GM21737 (cell line): ENCODE data around the gene FKBP10.
"Not testable (repeated sequence)": the region's sequence is repeated elsewhere in the genome, so short reads cannot be mapped to it uniquely, and the experiment has no call there.

ENCODE experiments used
- ATAC-seq: cut with Tn5 transposase; IDR thresholded peaks from one replicate; pipeline ENCODE4 v1.9.1; 2021; ENCODE audit warnings: mild to moderate bottlenecking, moderate library complexity; ENCODE audit not compliant: unreplicated experiment

Gene FKBP10

DNA sequence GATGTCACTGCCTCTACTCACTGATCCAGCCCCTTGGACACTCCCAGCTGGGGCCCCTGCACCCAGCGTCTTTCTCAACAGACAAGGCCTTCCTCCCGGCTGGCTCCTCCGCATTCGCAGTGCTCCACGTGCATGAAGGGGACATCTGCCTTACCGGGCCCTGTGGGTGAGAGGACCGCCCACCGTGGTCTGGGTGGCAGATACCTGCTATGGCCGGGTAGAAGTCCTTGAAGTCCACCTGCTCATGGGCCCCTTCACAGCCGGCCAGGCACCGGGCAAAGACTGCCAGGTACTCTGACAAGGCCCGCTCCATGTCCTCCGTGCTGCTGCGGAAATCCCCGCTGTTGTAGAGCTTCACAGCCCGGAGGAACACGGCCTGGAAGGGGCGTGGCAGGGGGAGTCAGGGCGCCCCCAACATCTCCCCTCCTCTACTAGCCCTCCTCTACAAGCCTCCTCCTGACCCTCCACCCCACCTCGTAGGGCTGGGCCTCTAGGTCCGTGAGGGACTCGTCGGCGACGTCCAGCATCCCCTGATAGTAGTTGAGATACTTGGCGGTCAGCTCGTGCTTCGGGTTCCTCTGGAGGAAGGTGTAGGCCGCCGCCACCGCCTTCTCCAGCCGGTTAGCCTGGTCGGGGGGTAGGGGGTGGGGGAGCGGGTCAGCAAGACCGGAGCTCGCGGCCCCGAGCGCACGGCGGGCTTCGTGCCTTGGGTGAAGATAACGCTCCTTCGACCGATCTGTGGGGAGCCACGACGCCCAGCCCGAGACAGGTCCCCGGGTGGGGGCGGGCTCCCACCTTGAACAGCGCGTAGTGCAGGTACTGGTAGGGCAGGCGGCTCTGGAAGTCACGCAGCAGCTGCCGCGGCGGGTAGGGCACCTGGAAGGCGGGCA lies 1.9 kb upstream of the FKBP10 start:
- ATAC-seq: no peak

DNA sequence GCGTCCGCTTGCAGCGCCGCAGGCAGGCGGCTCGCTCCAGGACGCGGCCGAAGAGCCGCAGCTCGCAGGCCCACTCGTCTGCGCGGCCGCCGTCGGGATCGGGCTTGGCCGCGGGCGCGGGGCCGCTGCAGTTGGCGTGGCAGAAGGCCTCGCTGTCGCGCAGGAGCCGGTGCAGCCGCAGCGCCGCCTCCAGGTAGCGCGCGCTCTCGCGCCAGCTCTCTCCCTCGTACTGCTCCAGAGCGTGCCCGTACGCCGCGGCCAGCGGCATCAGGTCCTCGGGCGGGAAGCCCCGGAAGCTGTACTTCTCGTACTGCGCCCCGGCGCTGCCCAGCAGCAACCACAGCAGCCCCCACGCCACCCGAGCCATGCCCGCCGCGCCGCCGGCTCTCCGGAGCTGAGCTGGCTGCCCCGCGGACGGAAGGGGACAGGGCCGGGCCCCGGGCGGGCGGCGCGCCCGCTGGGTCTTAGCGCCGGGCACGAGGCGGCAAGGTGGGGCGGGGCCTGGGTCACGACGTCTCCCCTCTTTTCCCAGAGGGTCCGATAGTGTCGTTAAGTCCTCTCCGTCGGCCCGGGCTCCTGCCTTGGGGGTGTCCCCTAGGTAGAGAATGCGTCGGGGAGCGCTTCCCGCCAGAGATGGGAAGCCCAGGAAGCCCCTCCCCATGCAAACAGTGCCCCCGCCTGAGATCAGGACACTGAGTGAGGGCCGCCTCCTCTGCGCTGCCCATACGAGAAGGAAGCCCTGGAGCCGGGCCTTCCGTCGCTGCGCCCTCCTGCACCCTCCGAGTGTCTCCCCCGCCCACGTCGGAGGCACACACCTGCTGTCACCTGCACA lies 1.0 kb upstream of the FKBP10 start, which contains the start of gene P3H4:
P3H4 (minus strand) TSS at position 401 of the 832 bp plus-strand sequence; CDS start at position 367, 34 bp downstream.
- peak; percentile 58 for ATAC-seq

DNA sequence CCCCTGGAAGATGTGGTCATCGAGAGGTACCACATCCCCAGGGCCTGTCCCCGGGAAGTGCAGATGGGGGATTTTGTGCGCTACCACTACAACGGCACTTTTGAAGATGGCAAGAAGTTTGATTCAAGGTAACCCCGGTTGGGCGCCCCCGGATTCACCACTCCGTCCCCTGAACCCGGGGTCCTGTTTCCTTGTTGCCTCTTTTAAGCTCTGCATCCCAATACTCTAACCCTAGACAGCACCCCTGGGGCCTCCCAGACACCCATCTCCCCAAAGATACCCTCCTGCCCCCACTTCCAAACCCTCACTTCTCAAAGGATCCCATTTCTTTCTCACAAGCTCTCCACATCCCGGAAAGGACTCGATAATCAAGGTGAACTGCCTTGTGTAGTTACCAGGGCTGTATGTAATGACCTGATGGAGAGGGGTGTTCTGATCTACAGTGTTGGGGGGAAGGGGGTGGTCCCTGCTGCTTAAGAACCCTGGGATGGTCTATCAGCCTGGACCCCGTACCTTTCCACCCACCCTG lies 412 bp downstream of the FKBP10 start:
- ATAC-seq: no peak

DNA sequence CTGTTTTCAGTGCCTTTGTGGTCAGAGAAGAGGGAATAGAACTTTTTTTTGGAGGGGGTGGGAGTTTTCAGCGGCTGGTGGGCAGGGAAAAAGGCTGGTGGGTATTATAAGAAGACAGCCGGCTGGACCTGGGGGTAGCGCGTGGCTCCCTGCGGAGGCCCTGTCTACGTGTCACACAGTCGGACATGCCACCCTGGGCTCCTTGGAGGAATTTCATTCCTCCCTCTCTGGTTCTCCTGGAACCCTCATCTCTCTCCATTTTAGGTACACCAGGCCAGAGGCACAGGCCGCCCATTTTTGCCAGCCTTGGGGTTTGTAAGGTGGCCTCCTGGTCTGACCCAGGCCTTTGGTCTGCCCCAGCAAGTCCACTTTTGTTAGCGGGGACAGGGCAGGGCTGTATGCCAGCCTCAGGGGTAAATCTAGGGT lies 908 bp downstream of the FKBP10 start:
- no peak for ATAC-seq

DNA sequence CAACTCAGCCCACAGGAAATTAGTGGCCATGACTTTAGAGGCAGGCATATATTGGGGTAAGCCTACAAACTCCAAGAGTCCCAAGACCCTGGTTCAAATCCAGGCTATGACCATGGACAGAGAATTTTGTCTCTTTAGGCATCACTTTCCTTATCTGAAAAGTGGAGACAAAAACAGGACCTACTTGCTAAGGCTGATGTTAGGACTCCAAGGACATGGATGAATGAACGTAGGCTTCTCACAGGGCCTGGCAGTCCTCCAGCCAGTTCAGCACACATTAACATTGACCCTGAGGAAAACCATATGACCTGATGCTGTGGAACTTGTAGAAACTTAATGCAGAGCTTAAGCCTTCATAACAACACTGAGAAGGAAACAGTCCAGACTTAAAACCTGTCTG lies 1.4 kb downstream of the FKBP10 start:
- ATAC-seq: no peak

DNA sequence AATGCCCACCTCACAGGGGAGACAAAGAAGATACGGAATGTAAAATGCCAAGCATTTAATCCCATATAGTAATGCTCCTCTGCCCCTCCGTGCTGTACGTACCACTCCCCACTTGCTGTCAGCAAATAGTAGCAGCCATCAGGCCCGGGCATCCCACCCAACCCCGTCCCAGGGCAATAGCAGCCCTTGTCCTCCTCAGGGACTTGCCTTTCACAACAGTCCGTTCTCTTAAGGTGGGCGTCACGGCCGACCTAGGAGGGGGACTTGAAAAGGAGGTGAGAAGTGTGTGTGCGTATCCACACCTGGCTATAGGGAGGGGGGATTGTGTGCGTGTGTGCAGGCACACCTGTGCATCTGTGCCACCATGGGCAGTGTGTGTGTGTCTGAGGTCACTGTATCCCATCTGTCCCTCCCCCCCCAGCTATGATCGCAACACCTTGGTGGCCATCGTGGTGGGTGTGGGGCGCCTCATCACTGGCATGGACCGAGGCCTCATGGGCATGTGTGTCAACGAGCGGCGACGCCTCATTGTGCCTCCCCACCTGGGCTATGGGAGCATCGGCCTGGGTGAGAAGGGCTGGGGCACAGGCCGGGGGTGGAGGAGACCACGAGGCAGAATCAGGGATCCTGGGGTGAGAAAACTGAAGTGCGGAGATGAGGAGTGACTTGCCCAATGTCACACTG lies 4.0 kb downstream of the FKBP10 start:
- ATAC-seq: no peak

DNA sequence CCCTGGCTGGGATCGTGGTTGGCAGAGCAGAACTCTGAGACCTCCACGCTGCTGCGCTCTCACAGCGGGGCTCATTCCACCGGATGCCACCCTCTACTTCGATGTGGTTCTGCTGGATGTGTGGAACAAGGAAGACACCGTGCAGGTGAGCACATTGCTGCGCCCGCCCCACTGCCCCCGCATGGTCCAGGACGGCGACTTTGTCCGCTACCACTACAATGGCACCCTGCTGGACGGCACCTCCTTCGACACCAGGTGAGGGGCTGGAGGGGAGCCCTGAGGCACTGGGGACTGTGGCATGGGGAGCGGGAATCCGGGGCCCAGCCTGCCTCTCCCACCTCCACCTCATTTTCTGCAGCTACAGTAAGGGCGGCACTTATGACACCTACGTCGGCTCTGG lies 5.2 kb downstream of the FKBP10 start:
- no peak for ATAC-seq

DNA sequence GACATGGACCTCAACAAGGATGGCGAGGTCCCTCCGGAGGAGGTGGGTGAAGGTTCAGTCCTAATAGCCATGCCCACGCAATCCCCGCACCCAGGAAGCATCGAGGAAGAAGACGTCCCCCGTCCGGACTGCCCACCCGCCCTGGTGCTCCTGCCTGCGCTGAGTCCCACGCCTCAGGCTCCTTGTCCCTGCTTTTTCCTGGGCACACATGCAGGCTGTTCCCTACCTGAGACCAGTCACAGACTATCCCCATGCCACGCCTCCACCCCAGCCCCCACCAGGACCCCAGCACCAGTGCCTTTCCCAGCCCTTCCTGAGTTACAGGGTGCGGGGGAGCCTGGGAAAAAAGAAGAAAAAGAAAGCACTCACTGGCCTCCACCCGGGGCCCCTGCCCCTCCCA lies 9.0 kb downstream of the FKBP10 start:
- no peak for ATAC-seq

DNA sequence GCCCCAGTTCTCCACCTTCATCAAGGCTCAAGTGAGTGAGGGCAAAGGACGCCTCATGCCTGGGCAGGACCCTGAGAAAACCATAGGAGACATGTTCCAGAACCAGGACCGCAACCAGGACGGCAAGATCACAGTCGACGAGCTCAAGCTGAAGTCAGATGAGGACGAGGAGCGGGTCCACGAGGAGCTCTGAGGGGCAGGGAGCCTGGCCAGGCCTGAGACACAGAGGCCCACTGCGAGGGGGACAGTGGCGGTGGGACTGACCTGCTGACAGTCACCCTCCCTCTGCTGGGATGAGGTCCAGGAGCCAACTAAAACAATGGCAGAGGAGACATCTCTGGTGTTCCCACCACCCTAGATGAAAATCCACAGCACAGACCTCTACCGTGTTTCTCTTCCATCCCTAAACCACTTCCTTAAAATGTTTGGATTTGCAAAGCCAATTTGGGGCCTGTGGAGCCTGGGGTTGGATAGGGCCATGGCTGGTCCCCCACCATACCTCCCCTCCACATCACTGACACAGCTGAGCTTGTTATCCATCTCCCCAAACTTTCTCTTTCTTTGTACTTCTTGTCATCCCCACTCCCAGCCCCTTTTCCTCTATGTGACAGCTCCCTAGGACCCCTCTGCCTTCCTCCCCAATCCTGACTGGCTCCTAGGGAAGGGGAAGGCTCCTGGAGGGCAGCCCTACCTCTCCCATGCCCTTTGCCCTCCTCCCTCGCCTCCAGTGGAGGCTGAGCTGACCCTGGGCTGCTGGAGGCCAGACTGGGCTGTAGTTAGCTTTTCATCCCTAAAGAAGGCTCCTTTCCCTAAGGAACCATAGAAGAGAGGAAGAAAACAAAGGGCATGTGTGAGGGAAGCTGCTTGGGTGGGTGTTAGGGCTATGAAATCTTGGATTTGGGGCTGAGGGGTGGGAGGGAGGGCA lies 9.7 kb downstream of the FKBP10 start:
- ATAC-seq: no peak

DNA sequence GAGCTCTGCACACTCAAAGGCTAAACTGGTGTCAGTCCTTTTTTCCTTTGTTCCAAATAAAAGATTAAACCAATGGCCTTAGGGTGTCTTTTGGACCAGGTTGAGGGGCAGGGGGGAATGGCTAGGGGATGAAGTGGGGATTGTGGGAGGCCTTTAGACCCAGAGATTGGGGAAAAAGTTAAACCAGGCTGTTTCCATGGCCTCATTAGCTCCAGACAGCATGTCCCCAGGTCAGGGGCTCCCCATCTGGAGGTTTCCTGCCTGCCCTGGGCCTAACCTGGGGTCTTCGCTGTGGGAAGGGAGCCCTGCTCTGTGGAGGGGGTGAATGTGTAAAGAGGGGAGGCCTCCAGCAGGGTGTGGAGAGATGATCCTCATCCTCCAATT lies 10.3 kb downstream of the FKBP10 start:
- ATAC-seq: no peak

DNA sequence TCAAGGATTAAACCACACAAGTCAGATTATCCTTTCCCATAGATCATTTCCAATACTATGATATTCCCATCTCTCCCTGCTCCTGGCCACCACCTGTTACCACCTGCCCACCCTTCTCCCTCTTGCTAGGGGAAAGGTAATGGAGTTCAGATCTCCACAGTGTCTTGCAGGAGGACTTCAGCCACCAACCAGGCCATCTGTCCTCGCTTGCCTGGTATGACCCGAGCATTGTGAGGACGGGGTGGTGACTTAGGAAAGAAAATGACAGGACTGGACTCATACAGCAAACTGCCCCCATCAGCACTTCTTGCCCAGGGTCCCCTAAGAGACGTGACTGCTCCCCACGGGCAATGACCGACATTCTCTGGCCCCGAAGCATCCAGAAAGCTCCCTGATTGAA lies 10.8 kb downstream of the FKBP10 start:
- no peak for ATAC-seq

DNA sequence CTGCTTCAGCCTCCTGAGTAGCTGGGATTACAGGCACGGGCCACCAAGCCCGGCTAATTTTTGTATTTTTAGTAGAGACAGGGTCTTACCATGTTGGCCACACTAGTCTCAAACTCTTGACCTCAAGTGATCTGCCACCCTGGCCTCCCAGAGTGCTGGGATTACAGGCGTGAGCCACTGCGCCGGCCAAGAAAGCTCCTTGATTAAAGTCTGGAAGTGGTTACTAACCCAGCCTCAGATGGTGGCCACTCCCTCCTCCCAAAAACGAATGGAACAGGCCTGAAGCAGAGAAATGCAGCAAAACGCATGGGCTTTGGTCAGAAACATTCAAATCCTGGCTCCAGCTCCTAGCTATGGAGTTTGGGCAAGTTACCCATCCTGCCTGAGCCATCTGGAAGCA lies 11.3 kb downstream of the FKBP10 start:
- no peak for ATAC-seq

DNA sequence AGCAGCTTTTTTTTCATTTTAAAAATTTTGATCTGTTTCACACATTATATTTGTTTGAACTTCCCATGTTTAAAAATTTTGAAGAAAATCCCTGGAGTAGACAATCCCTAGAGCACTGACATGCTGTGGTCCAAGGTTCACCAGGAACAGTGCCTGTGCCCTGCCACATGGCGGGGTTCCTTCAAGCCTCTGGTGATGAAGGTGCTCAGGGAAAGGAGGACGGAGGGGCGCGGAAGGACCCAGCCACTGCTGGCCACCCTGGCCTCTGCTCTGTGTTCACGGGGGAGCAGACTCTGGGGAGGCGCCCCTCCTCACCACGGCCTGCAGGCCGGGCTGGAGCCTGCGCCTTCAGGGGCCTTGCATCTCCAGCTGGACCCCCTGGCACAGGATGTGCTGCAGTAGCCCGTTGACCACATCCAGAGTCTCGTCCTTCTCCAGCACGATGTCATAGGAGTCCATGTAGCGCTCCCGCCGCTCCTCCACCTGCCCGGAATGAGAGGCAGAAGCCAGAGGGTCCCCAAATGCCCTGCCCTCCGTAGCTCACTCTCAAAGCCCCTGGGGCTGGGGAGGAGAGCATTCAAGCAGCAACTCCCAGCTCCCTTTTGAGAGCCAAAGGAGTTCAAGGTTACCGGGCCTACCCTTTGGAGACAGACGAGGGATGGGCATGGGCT lies 12.5 kb downstream of the FKBP10 start:
- ATAC-seq: no peak

DNA sequence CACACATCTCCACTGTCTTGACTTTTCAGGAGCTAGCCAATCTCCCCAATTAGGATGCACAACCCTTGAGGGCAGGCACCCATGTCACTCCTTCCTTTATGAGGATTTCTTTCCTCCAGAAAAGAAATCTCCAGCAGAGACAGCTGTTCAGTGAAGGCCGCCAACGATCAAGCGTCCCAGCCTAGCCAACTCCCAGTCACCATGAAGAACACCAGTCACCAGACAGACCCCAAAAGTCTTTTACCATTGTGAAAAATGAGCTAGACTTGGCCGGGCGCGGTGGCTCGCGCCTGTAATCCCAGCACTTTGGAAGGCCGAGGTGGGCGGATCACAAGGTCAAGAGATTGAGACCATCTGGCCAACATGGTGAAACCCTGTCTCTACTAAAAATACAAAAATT lies 17.2 kb downstream of the FKBP10 start:
- ATAC-seq: not testable (repeated sequence)

DNA sequence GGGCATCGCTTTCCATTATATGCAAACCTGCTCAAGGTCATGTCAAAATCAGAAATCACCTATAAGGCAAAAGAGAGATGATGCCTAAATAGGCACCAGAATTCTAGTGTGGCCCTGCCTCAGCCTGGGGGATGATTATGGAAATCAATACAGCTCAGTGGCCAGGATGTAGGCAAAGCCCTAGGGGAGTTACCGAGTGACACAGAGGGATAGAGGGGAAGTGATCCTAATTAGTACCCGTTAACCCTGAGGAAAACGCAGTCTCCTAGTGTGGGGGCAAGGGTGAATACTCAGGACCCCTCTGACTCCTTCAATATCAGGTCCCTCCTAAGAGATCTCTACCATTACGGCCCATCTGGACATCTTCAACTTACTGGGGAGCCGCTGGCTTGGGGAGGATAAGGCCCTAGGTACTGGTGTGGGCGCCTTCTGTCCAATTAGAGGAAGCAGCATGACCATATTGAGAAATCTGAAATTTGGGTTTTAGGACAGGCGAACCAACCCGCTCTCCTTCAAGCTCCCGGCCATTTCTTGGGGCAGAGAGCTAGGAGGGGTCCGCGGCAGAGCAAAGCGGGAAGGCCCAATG lies 22.5 kb downstream of the FKBP10 start:
- no peak for ATAC-seq

DNA sequence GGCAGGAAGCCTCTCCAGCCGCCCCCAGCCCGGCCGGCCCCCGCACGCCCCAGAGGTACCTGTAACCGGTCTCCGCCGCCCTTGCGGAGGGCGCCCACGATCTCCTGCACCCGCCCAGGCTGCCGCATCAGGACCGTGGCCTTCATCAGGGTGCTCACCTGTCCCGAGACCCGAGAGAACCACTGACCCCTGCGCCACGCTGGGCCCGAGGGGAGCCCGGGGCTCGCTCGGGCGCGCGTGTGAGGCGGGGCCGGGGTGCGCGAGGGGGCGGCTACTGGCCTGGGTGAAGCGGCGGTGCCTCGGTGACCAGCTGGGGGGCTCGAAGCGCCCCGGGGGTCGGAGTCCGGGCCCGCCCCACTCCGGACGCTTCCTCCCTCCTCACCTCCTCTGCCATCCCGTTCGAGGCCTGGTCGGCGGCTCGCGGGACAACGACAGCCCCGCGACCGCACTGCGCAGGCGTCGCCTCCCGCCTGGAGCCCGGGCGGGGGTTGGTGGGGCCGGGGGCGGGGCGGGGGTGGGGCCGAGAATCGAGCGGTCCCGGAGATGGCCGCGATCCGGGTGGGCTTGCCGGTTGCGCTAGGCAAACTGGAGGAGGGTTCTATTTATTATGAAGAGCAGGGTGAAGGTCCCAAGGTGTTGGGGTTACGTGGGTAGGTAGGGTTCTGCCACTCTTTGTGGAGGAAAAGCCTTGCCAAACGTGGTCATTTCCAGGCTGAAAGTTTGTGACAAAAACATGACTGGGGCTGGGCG lies 23.2 kb downstream of the FKBP10 start, which contains the start of gene NT5C3B:
NT5C3B (minus strand) TSS at position 433 of the 750 bp plus-strand sequence; CDS start at position 394, 39 bp downstream.
- ATAC-seq: no peak

DNA sequence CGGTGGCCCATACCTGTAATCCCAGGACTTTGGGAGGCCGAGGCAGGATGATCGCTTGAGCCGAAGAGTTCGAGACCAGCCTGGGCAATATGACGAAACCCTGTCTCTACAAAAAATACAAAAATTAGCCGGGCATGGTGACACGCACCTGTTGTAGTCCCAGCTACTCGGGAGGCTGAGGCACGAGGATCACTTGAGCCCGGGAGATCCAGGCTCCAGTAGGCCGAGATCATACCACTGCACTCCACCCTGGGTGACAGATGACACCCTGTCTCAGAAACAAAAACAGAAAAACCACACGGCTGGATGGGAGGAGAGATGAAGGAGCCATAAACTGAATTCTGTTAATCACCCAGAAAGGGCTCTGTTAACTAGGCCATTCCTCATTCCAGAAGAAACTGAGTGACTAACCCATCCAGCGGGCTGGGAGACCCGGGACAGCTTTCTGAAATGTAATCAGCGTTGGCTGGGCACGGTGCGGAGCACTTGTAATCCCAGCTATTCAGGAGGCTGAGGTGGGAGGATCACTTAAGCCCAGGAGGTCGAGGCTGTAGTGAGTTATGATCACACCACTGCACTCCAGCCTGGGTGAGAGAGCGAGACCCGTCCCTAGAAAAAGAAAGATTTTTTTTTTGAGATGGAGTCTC lies 23.9 kb downstream of the FKBP10 start:
- no peak for ATAC-seq
